DOHH2 (cell line): ENCODE results near the gene MZT2A.
"Not testable (repeated sequence)": the region's sequence is repeated elsewhere in the genome, so short reads cannot be mapped to it uniquely, and the experiment has no call there.

Source experiments
- H3F3A ChIP-seq: fragments of 200-600 bp; sonication (generic), shearing (Covaris generic); 2 replicates; pipeline ENCODE4 v1.6.0; 2016; ENCODE audit warnings: antibody characterized with exemption, mild to moderate bottlenecking; ENCODE audit not compliant: control insufficient read depth, insufficient read depth
- H3K27ac ChIP-seq: fragments of 200-600 bp; sonication (generic); 2 replicates; pipeline ENCODE4 v1.5.1; 2014; ENCODE audit warnings: low read depth, mild to moderate bottlenecking, low read length, moderate library complexity
- H3K27me3 ChIP-seq: fragments of 200-600 bp; sonication (generic); 2 replicates; pipeline ENCODE4 v1.6.1; 2014; ENCODE audit warnings: mild to moderate bottlenecking, low read length, mixed read lengths; ENCODE audit not compliant: control insufficient read depth
- H3K36me3 ChIP-seq: fragments of 200-600 bp; sonication (generic); 2 replicates; pipeline ENCODE4 v1.6.1; 2014; ENCODE audit warnings: mild to moderate bottlenecking, low read length, moderate library complexity, mixed read lengths; ENCODE audit not compliant: control insufficient read depth
- H3K4me1 ChIP-seq: fragments of 200-600 bp; sonication (generic); 2 replicates; pipeline ENCODE4 v1.6.1; 2014; ENCODE audit warnings: mild to moderate bottlenecking, low read length, mixed read lengths; ENCODE audit not compliant: control insufficient read depth
- H3K4me2 ChIP-seq: fragments of 200-600 bp; sonication (generic); 2 replicates; pipeline ENCODE4 v1.6.0; 2014; ENCODE audit warnings: mild to moderate bottlenecking, low read length, moderate library complexity
- H3K4me3 ChIP-seq: fragments of 200-600 bp; sonication (generic); 2 replicates; pipeline ENCODE4 v1.5.1; 2014; ENCODE audit warnings: mild to moderate bottlenecking, low read length, mixed read lengths
- H3K79me2 ChIP-seq: fragments of 200-600 bp; sonication (generic); 2 replicates; pipeline ENCODE4 v1.6.1; 2014; ENCODE audit warnings: mild to moderate bottlenecking, low read length, mixed read lengths; ENCODE audit not compliant: control insufficient read depth
- H3K9me2 ChIP-seq: fragments of 200-600 bp; sonication (generic); replicated peaks from 2 replicates; pipeline ENCODE4 v1.6.1; 2014; ENCODE audit warnings: mild to moderate bottlenecking, low read length, mixed read lengths; ENCODE audit not compliant: control insufficient read depth
- H3K9me3 ChIP-seq: fragments of 200-600 bp; sonication (generic); 2 replicates; pipeline ENCODE4 v1.6.1; 2014; ENCODE audit warnings: antibody characterized with exemption, low read length, mixed read lengths; ENCODE audit not compliant: control insufficient read depth, insufficient read depth
- H4K20me1 ChIP-seq: fragments of 200-600 bp; sonication (generic); 2 replicates; pipeline ENCODE4 v1.6.0; 2014; ENCODE audit warnings: low read depth, mild to moderate bottlenecking, antibody characterized with exemption, low read length, moderate library complexity; ENCODE audit not compliant: control insufficient read depth, insufficient read depth
- CTCF ChIP-seq: fragments of 200-600 bp; sonication (generic); IDR thresholded peaks from one replicate; pipeline ENCODE4 v1.5.1; 2014; ENCODE audit warnings: antibody characterized with exemption, mild to moderate bottlenecking, low read depth, low read length; ENCODE audit not compliant: poor library complexity, severe bottlenecking
- EZH2phosphoT487 ChIP-seq: fragments of 200-600 bp; sonication (generic); IDR thresholded peaks from 2 replicates; pipeline ENCODE4 v1.6.1; 2017; ENCODE audit warnings: borderline replicate concordance, mild to moderate bottlenecking, antibody characterized with exemption, low read length, moderate library complexity, mixed read lengths

The MZT2A gene

GRCh38 chr2:131478850-131479461 lies 13.2 kb downstream of the MZT2A start:
- H3K4me1 ChIP-seq, H3K9me2 ChIP-seq, H3K27me3 ChIP-seq, H3K36me3 ChIP-seq, H3F3A ChIP-seq, H3K27ac ChIP-seq, H3K4me2 ChIP-seq, H3K79me2 ChIP-seq, H4K20me1 ChIP-seq, H3K4me3 ChIP-seq, H3K9me3 ChIP-seq: not testable (repeated sequence)

GRCh38 chr2:131478074-131478849 lies 13.9 kb downstream of the MZT2A start:
- H3K27ac ChIP-seq, H3K4me1 ChIP-seq, H3K4me3 ChIP-seq: not testable (repeated sequence)

GRCh38 chr2:131477227-131477626 lies 15.0 kb downstream of the MZT2A start:
- not testable (repeated sequence) for H3K79me2 ChIP-seq, H3F3A ChIP-seq, H3K9me3 ChIP-seq, H3K9me2 ChIP-seq, H3K36me3 ChIP-seq, H3K27ac ChIP-seq, H3K4me1 ChIP-seq, H3K4me3 ChIP-seq, H3K4me2 ChIP-seq, H4K20me1 ChIP-seq, H3K27me3 ChIP-seq

More at GRCh38 chr2:131478074-131478849, 13.9 kb downstream of the MZT2A start:
- not testable (repeated sequence) for H3K9me2 ChIP-seq, H4K20me1 ChIP-seq, H3F3A ChIP-seq, H3K79me2 ChIP-seq, H3K27me3 ChIP-seq, H3K36me3 ChIP-seq, H3K4me2 ChIP-seq, H3K9me3 ChIP-seq

- not testable (repeated sequence) for H3K4me1 ChIP-seq, H3K36me3 ChIP-seq, H3K79me2 ChIP-seq, H3K27me3 ChIP-seq, H4K20me1 ChIP-seq, H3K9me3 ChIP-seq, H3K27ac ChIP-seq, H3K9me2 ChIP-seq, H3K4me3 ChIP-seq, H3K4me2 ChIP-seq, H3F3A ChIP-seq
Observed at GRCh38 chr2:131476363-131476762, 15.8 kb downstream of the MZT2A start.

GRCh38 chr2:131475831-131476230 lies 16.4 kb downstream of the MZT2A start, which contains the start of gene TUBA3D:
TSS of gene TUBA3D (plus strand) at chr2:131476119. CDS start at chr2:131476200, 81 bp downstream.
- H3K4me3 ChIP-seq, result no peak within 1 kb of the TSS
- no peaks in the 10 kb centered on the region for H3K79me2 ChIP-seq
- H3F3A ChIP-seq, result no peaks in the 10 kb centered on the region
- no peaks in the 10 kb centered on the region for H3K9me3 ChIP-seq
- no peaks in the 10 kb centered on the region for H4K20me1 ChIP-seq
- no peaks in the 10 kb centered on the region for H3K27me3 ChIP-seq
- no peaks in the 10 kb centered on the region for H3K9me2 ChIP-seq
- H3K4me2 ChIP-seq, result no peak within 1 kb of the TSS
- H3K27ac ChIP-seq, result no peak within 1 kb of the TSS
- H3K4me1 ChIP-seq, result no peaks in the 10 kb centered on the region
- no peak for TF ChIP-seq EZH2phosphoT487
- TF ChIP-seq CTCF, result no peak
- no peaks in the 10 kb centered on the region for H3K36me3 ChIP-seq

- H3K27ac ChIP-seq, H4K20me1 ChIP-seq, H3K27me3 ChIP-seq, H3K4me3 ChIP-seq, H3K36me3 ChIP-seq, H3K4me1 ChIP-seq, H3K4me2 ChIP-seq, H3K9me3 ChIP-seq, H3K79me2 ChIP-seq, H3K9me2 ChIP-seq, H3F3A ChIP-seq: not testable (repeated sequence)
Observed at GRCh38 chr2:131473266-131473665, 18.9 kb downstream of the MZT2A start.

- H3K27me3 ChIP-seq, H3K4me1 ChIP-seq, H3F3A ChIP-seq, H3K9me2 ChIP-seq, H3K36me3 ChIP-seq, H3K4me2 ChIP-seq, H3K4me3 ChIP-seq, H3K79me2 ChIP-seq, H3K9me3 ChIP-seq, H3K27ac ChIP-seq, H4K20me1 ChIP-seq: not testable (repeated sequence)
Observed at GRCh38 chr2:131471624-131472023, 20.6 kb downstream of the MZT2A start.
